WERI-Rb-1 (cell line): ENCODE data around the gene ASTN1.
A peak's percentile ranks its signal among the peaks of the same experiment; 100 is the strongest.

Experiments
- DNase-seq: peaks from one replicate; pipeline ENCODE4 v3.0.0-alpha.2; 2020
- H3K27ac ChIP-seq: fragments of 250-450 bp; sonication (Bioruptor Pico); 2 replicates; pipeline ENCODE4 v1.5.1; 2020; ENCODE audit warnings: mild to moderate bottlenecking, moderate library complexity
- H3K27me3 ChIP-seq: fragments of 250-450 bp; sonication (Bioruptor Pico); 2 replicates; pipeline ENCODE4 v1.5.1; 2021; ENCODE audit warnings: mild to moderate bottlenecking, low read depth, moderate library complexity; ENCODE audit not compliant: insufficient read depth, severe bottlenecking
- H3K36me3 ChIP-seq: fragments of 250-450 bp; sonication (Bioruptor Pico); 2 replicates; pipeline ENCODE4 v1.5.1; 2020; ENCODE audit warnings: mild to moderate bottlenecking, moderate library complexity
- H3K4me3 ChIP-seq: 2 replicates; pipeline ENCODE4 v1.5.1; 2011; ENCODE audit warnings: low read depth, mild to moderate bottlenecking, control low read depth, low read length
- H3K9me3 ChIP-seq: fragments of 250-450 bp; sonication (Bioruptor Pico); 2 replicates; pipeline ENCODE4 v1.5.1; 2021; ENCODE audit warnings: mild to moderate bottlenecking, moderate library complexity; ENCODE audit not compliant: severe bottlenecking
- TF ChIP-seq, protein P1 (sequence below): IDR thresholded peaks from 2 replicates; pipeline ENCODE4 v1.5.1; 2011; ENCODE audit warnings: low read depth, mild to moderate bottlenecking, control low read depth, inconsistent platforms, low read length

ASTN1 gene

DNA sequence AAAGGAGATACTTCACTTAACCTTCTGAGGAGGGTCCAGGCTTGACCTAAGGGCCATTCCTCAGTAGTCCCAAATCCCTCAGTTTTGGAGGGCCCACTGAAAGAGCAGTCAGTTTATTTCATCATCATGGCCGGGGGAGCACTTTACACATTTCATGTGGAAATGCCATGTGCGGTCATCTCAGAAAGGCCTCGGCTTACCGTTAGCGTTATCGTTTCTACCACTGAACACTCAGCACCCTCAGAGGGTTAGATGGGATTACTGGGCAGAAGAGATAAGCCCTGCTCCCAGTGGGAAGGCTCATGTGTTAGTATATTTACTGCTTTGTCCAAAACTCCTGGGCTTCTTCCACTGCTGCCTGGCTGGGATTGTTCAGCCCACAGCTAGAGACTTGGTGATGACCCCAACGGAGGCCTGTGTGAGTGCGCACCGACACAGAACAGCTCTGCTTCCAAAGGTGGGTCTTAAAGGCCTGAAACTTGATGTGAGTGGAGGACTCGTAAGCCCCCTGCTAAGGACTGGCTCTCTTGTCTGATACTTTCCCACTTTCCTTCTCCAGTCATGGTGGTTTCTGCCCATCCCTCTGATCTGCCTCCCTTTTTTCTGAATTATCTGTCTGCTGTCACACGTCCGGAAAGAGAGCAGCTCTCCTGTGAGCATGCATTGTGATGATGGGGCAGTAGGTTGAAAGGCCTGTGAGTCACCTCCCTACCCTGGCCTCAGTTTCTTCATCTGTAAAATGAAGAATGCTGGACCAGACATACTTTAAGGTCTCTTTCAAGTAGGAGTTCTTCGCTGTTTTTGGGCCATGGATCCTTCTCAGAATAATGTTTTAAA is 284.5 kb downstream of the ASTN1 start:
- no peak overlapping the region for H3K4me3 ChIP-seq
- peak; percentile 64 for DNase-seq
- TF ChIP-seq, protein P1, sequence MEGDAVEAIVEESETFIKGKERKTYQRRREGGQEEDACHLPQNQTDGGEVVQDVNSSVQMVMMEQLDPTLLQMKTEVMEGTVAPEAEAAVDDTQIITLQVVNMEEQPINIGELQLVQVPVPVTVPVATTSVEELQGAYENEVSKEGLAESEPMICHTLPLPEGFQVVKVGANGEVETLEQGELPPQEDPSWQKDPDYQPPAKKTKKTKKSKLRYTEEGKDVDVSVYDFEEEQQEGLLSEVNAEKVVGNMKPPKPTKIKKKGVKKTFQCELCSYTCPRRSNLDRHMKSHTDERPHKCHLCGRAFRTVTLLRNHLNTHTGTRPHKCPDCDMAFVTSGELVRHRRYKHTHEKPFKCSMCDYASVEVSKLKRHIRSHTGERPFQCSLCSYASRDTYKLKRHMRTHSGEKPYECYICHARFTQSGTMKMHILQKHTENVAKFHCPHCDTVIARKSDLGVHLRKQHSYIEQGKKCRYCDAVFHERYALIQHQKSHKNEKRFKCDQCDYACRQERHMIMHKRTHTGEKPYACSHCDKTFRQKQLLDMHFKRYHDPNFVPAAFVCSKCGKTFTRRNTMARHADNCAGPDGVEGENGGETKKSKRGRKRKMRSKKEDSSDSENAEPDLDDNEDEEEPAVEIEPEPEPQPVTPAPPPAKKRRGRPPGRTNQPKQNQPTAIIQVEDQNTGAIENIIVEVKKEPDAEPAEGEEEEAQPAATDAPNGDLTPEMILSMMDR = no peak
- H3K27me3 ChIP-seq = no peaks in the 10 kb centered on the region
- H3K36me3 ChIP-seq = no peaks in the 10 kb centered on the region
- no peaks in the 10 kb centered on the region for H3K9me3 ChIP-seq
- no peak overlapping the region for H3K27ac ChIP-seq

DNA sequence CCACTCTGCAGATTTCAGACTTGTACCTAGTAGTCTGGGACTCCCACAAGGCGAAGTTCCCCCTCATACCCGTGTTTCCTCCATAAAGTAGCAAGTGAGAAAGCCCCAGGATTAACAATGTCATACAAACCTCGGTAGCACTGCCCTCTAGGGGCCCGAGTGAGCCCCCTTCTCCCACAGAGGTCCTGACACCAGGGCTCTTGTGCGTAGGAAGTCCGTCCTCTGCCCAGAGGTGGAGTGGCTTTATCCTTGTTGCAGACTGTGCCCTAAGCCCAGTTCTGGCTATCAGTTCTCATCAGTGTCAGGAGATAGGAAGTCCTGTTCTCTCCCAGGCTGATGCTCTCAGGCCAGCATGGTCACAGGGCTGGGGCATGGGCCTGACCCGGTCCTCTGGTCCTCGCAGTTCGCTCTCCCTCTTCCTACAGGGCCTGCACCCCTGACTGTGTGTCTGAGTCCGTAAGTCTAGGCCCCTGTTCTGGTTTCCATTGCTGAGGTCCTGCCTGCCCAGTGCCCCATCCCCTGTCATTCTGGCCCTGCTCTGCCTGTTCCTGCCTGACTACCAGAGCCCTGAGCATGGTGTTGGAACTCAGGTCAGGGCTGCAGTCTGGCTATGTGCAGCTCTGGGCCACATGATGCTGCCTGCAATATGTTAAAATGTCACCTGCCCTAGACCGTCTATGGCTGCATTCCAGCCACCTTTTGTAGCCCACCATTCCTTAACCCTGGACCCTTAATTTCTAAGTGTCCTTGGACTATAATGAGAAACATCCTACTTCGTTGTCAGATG is 285.6 kb downstream of the ASTN1 start:
- Histone ChIP-seq H3K36me3 (no peaks in the 10 kb centered on the region), H3K27ac (no peak overlapping the region), H3K9me3 (no peaks in the 10 kb centered on the region), H3K4me3 (no peak overlapping the region), H3K27me3 (no peaks in the 10 kb centered on the region)
- TF ChIP-seq, protein P1 = peak; percentile 62
- peak; percentile 57 for DNase-seq

DNA sequence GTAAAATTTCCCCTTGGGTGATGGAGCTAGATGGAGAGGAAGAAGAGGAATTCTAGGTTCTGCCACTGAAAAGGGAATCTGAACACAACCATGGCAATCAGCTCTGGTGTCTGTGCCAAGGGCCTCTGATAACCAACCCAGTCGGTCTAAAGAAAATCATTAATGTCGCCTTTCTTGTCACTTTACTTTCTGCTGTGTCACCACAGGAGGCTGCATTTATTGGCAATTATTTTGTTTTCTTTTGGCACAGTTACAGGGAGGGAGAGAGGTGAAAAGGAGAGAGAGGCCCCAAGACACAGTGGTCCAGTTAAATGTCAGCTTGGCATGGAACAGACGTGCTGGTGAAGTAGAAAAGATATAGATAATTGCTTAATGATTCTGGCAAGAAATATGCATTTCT is 287.0 kb downstream of the ASTN1 start:
- no peak overlapping the region for H3K4me3 ChIP-seq
- no peaks in the 10 kb centered on the region for H3K9me3 ChIP-seq
- H3K27ac ChIP-seq = no peak overlapping the region
- DNase-seq = no peak
- H3K27me3 ChIP-seq = no peaks in the 10 kb centered on the region
- H3K36me3 ChIP-seq = no peaks in the 10 kb centered on the region
- TF ChIP-seq, protein P1 = no peak

DNA sequence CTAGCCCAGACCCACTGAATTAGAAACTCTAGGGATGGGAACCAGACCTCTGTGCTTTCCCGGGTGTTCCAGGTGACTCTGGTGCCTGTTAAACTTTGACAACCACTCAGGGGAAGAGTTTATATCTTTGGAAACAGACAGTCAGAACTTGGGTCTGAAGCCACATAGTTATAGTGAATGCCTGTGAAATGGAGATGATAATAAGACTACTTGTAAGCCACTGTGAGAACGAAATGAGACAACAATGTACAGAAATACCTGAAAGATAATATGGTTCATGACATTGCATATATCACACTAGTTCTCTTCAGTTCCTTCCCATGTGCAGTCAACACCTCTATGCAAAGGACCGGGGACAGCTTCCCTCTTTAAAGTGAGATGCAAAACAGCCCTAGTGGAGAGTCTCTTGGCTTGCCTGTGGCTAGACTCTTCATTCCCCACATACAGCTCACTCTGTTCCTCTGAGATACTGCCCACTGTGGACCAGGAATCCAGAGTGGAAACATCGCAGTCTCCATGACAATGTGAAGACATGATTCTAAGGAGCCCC is 287.5 kb downstream of the ASTN1 start:
- Histone ChIP-seq H3K4me3 (no peak overlapping the region), H3K36me3 (no peaks in the 10 kb centered on the region), H3K27me3 (no peaks in the 10 kb centered on the region), H3K27ac (no peak overlapping the region), H3K9me3 (no peaks in the 10 kb centered on the region)
- TF ChIP-seq, protein P1 = no peak
- DNase-seq = no peak

DNA sequence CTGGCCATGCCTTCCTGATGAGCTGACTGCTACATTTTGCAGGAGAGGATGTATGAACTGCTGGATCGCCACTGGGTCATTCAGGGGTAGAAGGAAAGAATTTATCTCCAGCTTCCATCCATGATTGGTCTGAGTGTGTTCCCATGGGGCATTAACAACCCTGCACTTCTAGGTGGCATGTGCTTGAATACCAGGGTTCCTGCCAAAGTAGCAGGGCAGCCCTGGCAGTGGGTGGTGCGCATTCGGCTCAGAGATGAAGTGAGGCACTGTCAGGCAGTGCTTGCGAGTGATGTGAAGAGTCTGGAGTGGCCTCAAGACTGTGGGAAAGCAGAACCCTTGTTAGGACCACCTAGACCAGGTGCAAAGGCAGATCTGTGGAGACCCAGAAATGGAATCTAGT is 294.9 kb downstream of the ASTN1 start:
- Histone ChIP-seq H3K27ac (no peak overlapping the region), H3K27me3 (no peaks in the 10 kb centered on the region), H3K4me3 (no peak overlapping the region), H3K36me3 (no peaks in the 10 kb centered on the region), H3K9me3 (no peaks in the 10 kb centered on the region)
- TF ChIP-seq, protein P1 = no peak
- no peak for DNase-seq
